Activated CD4-positive, alpha-beta T cell treated with anti-CD3 and anti-CD28 coated beads for 36 hours (primary cell): ENCODE results near the gene EP400. TPM values are rescaled to one million over a fixed set of nuclear protein-coding genes. Genes with fewer than 3 reads are reported as not detected.
"Not testable (repeated sequence)": the region's sequence is repeated elsewhere in the genome, so short reads cannot be mapped to it uniquely, and the experiment has no call there.

Source experiments
- ATAC-seq: fragments of 200-7000 bp; cut with Tn5 transposase; one replicate; pipeline ENCODE4 v1.10.0; 2021; ENCODE audit warnings: mild to moderate bottlenecking, moderate library complexity
- CTCF ChIA-PET: fragments of 350-600 bp; sonication (Branson Sonifier 250); formaldehyde crosslinking; loops from one replicate; lab custom pipeline; 2021; ENCODE audit warnings: antibody characterized with exemption; lab: Charles Lee
- POLR2A ChIA-PET: fragments of 350-600 bp; sonication (Branson Sonifier 250); formaldehyde crosslinking; loops from one replicate; lab custom pipeline; 2021; ENCODE audit warnings: antibody characterized with exemption, inconsistent platforms; lab: Charles Lee
- DNase-seq: peaks from one replicate; pipeline ENCODE4 v3.0.0-alpha.2; 2020
- H3K27ac Mint-ChIP-seq: one replicate; pipeline ENCODE4 v1.8.0; 2021; ENCODE audit warnings: mixed read lengths
- H3K27me3 Mint-ChIP-seq: one replicate; pipeline ENCODE4 v1.8.0; 2021; ENCODE audit warnings: mixed read lengths
- H3K36me3 Mint-ChIP-seq: one replicate; pipeline ENCODE4 v1.8.0; 2021; ENCODE audit warnings: low read depth, mixed read lengths
- H3K4me1 Mint-ChIP-seq: one replicate; pipeline ENCODE4 v1.8.0; 2021; ENCODE audit warnings: mixed read lengths
- H3K4me3 Mint-ChIP-seq: one replicate; pipeline ENCODE4 v1.8.0; 2021; ENCODE audit warnings: mild to moderate bottlenecking, moderate library complexity, mixed read lengths
- H3K9me3 Mint-ChIP-seq: one replicate; pipeline ENCODE4 v1.8.0; 2021; ENCODE audit warnings: low read depth, mixed read lengths
- intact Hi-C, 2 experiments: fragments of 100-400 bp; cut with DNase I in 1 of 2; cut with micrococcal nuclease in 1 of 2; formaldehyde crosslinking; loops; one replicate each; pipeline versions ENCODE4 v1.14.2 to v1.15.1; 2022 to 2024; cut with DNase I, micrococcal nuclease
- total RNA-seq, 2 experiments: library from RNA; stranded (reverse); gene quantifications; one replicate each; pipeline ENCODE4 v1.2.3, GENCODE V29; 2021

The EP400 gene
- total RNA-seq, 2 experiments from 2014 or later = 46.4 to 51.3 TPM

DNA sequence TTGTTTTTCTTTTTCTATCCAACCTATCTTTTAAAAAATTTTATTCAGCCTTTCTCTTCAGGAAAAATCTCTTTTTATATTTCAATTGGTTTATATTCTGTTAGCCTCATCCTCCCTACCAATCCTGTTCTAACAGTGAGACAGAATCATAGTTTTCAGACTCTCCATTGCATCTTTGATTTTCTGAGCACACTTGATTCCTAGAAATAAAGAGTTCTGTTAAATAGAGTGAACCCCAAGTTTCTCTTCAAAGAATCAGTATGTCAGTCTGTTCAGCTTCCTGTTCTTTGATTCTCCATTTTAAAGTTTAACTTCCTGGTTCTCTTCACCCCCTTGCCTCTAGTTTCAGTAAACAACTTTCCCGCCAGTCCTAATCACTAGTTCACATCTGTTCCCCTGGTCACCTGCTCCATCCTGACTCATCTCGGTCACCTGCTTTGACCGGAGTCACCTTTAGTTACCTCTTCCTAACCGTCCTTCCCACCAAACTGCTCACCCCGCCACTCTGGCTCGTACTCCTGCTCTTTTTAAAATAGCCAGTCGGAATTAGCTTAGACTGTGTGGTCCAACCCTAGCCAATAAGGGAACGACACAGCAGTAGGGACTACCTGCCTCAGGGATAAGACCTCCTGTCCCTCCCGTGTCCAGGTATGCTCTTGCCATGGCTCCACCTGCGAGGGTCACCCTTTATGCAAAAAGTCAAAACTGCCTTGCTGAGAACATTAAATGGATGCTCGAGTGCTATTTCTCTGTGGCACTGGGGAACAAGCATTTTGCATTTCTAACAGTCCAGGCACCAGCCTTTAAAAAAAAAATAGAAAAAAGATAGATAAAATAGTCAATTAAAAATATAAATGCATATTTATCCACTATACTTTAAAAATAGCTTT is 146.0 kb downstream of the EP400 start:
- Mint-ChIP-seq H3K27me3 (no peaks in the 10 kb centered on the region), H3K27ac (peak overlapping the region; percentile 60), H3K4me3 (no peak overlapping the region), H3K9me3 (peaks cover 7% of the 10 kb centered on the region), H3K4me1 (peaks cover 6% of the 10 kb centered on the region), H3K36me3 (peaks cover 30% of the 10 kb centered on the region)
- CTCF ChIA-PET = no interaction called here
- DNase-seq = no peak
- no peak for ATAC-seq
- POLR2A ChIA-PET = no interaction called here
- intact Hi-C loops = no loop called here

DNA sequence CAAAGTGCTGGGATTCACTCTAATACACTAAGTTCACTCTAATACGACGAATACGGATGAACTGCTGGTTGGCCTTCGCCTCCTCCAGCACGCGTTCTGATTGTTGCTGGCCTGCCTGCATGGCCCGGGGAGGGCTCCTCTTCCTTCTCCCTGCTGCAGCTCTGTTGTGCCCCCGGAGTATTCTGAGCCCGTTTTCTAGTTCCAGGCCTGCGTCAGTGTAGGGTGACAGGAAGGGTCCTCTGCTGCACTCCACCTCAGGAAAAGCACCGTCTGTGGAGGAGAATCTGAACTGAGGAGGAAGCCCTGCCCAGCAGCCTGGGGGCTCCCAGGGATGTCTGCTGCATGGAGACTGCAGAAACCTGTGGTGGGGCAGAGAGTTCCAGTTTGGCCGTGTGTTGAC is 150.0 kb downstream of the EP400 start:
- POLR2A ChIA-PET = no interaction called here
- no peak overlapping the region for H3K27ac Mint-ChIP-seq
- CTCF ChIA-PET = no interaction called here
- H3K27me3 Mint-ChIP-seq = no peaks in the 10 kb centered on the region
- peaks cover 22% of the 10 kb centered on the region for H3K36me3 Mint-ChIP-seq
- peaks cover 7% of the 10 kb centered on the region for H3K9me3 Mint-ChIP-seq
- no peak overlapping the region for H3K4me3 Mint-ChIP-seq
- intact Hi-C loops = no loop called here
- no peak for DNase-seq
- no peak for ATAC-seq
- H3K4me1 Mint-ChIP-seq = peaks cover 6% of the 10 kb centered on the region

GRCh38 chr12:132100306-132101065 is 150.7 kb downstream of the EP400 start:
- CTCF ChIA-PET = no interaction called here

DNA sequence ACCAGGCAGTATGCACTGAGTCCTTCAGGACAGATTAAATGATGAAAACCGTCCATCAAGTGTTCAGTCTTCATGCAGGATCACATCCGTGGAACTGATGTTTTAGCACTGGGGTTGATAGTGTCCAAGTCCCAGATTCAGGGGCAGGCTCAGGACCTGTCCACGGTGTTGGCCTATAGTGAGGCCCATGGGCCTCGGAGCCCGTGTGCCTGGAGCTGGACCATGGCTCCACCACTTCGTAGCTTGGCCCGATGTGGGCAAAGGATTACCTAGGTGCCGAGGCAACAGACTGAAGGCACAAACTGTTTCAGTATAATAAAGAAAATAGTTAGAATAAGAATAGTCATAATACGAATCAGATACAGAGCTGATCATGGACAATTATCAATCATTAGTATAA is 152.6 kb downstream of the EP400 start:
- no peaks in the 10 kb centered on the region for H3K27me3 Mint-ChIP-seq
- ChIA-PET CTCF (interaction anchor here (0.9 kb wide), 1 partner anchor 91 kb away, joined by 3 read pairs; no protein-coding TSS in a partner anchor), POLR2A (no interaction called here)
- H3K27ac Mint-ChIP-seq = no peak overlapping the region
- H3K36me3 Mint-ChIP-seq = peaks cover 4% of the 10 kb centered on the region
- no peaks in the 10 kb centered on the region for H3K9me3 Mint-ChIP-seq
- no peak overlapping the region for H3K4me3 Mint-ChIP-seq
- intact Hi-C loops = no loop called here
- ATAC-seq (no peak), DNase-seq (no peak)
- no peaks in the 10 kb centered on the region for H3K4me1 Mint-ChIP-seq

More at GRCh38 chr12:132100306-132101065, 150.7 kb downstream of the EP400 start:
- peaks cover 20% of the 10 kb centered on the region for H3K36me3 Mint-ChIP-seq
- DNase-seq = no peak
- H3K4me3 Mint-ChIP-seq = no peak overlapping the region
- ATAC-seq = no peak
- H3K27ac Mint-ChIP-seq = no peak overlapping the region
- no peaks in the 10 kb centered on the region for H3K27me3 Mint-ChIP-seq
- H3K9me3 Mint-ChIP-seq = peaks cover 7% of the 10 kb centered on the region
- H3K4me1 Mint-ChIP-seq = peaks cover 5% of the 10 kb centered on the region
- intact Hi-C loops = no loop called here
- POLR2A ChIA-PET = no interaction called here

DNA sequence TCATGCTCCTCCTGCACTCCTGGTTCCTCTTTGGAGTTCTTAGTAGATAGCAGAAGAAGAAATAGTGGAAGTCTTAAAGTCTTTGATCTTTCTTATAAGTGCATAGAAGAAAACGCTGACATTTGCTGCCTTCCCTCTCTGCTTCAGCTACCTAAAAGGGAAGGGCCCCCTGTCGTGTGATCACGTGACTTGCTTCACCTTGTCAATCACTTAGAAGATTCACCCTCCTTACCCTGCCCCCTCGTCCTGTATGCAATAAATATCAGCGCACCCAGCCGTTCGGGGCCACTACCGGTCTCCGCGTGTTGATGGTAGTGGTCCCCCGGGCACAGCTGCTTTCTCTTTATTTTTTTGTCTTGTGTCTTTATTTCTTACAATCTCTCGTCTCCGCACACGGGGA is 153.3 kb downstream of the EP400 start:
- CTCF ChIA-PET = interaction anchor here (0.9 kb wide), 1 partner anchor 91 kb away, joined by 3 read pairs; no protein-coding TSS in a partner anchor
- DNase-seq, H3K4me1 Mint-ChIP-seq, ATAC-seq, H3K4me3 Mint-ChIP-seq, H3K36me3 Mint-ChIP-seq, intact Hi-C loops, POLR2A ChIA-PET, H3K27ac Mint-ChIP-seq, H3K27me3 Mint-ChIP-seq, H3K9me3 Mint-ChIP-seq: not testable (repeated sequence)

DNA sequence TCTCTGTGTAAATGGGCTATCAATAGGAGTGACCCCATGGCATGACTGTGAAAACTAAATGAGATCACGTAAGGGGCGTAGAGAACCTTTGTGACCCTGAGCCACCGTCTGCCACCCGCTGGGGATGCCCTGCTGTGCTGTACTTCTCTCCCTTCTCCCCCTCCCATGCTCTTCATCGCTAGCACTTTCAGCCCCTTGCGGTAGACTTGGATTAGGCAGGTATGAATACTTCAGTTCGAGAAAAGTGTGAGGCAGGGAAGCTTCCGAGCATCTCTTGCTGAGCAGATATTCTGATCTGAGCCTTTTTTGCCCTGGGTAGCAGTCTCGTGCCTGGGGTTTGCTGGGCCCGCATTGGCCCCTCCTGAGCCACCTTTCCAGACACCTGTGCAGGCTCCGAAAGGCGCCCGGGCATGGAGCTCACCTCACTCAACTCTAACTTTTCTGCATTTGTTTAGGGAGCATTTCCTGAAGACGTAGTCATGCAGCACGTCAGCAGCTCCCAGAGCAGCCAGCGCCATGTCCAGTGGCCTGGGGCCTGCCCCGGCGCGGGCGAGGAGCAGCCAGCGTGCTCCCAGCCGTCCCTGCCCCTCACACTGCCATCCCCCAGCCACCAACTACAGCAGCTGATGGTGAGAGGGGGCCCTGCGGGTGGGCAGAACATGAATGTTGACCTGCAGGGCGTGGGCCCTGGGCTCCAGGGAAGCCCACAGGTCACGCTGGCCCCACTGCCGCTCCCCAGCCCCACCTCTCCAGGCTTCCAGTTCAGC is 154.0 kb downstream of the EP400 start:
- no peak overlapping the region for H3K27ac Mint-ChIP-seq
- no peaks in the 10 kb centered on the region for H3K9me3 Mint-ChIP-seq
- H3K36me3 Mint-ChIP-seq = peaks cover 4% of the 10 kb centered on the region
- no peak for ATAC-seq
- ChIA-PET CTCF (no interaction called here), POLR2A (no interaction called here)
- intact Hi-C loops = no loop called here
- no peaks in the 10 kb centered on the region for H3K27me3 Mint-ChIP-seq
- H3K4me1 Mint-ChIP-seq = no peaks in the 10 kb centered on the region
- DNase-seq = no peak
- no peak overlapping the region for H3K4me3 Mint-ChIP-seq

- POLR2A ChIA-PET = no interaction called here
- Mint-ChIP-seq H3K36me3 (peaks cover 12% of the 10 kb centered on the region), H3K27ac (no peak overlapping the region), H3K4me3 (no peak overlapping the region), H3K9me3 (no peaks in the 10 kb centered on the region), H3K27me3 (no peaks in the 10 kb centered on the region), H3K4me1 (no peaks in the 10 kb centered on the region)
- no peak for DNase-seq
- no peak for ATAC-seq
- CTCF ChIA-PET = no interaction called here
- intact Hi-C loops = no loop called here
Observed at GRCh38 chr12:132105467-132105866, 155.7 kb downstream of the EP400 start.

GRCh38 chr12:132106921-132107320 is 157.2 kb downstream of the EP400 start:
- no peak for DNase-seq
- Mint-ChIP-seq H3K4me1 (no peaks in the 10 kb centered on the region), H3K9me3 (no peaks in the 10 kb centered on the region), H3K27me3 (no peaks in the 10 kb centered on the region), H3K4me3 (no peak overlapping the region), H3K36me3 (peaks cover 18% of the 10 kb centered on the region), H3K27ac (no peak overlapping the region)
- ChIA-PET CTCF (interaction anchor here (0.5 kb wide), 1 partner anchor 155 kb away, joined by 3 read pairs; no protein-coding TSS in a partner anchor), POLR2A (no interaction called here)
- no peak for ATAC-seq
- intact Hi-C loops = no loop called here

- CTCF ChIA-PET = interaction anchor here (0.6 to 1.1 kb wide), 2 partner anchors 13 to 228 kb away, joined by 3 read pairs; no protein-coding TSS in a partner anchor
- DNase-seq = no peak
Observed at GRCh38 chr12:132108211-132108832, 158.6 kb downstream of the EP400 start.

DNA sequence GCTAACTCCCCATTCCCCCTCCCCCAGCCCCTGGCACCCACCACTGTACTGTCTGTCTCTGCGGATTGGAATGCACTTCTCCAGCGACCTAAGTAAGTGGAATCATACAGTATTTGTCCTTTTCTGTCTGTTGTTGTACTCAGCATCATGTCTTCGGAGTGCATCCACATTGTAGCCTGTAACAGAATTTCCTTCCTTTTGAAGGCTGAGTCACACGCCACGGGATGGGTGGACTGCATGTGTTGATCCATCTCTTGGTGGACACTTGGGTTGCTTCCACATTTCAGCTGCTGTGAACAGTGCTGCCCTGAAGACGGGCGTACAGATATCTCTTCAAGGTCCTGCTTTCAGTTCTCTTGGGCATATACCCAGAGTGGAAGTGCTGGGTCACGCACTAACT is 160.0 kb downstream of the EP400 start:
- POLR2A ChIA-PET = no interaction called here
- ATAC-seq (no peak), DNase-seq (no peak)
- Mint-ChIP-seq H3K4me1 (no peaks in the 10 kb centered on the region), H3K4me3 (no peak overlapping the region), H3K27me3 (no peaks in the 10 kb centered on the region), H3K9me3 (no peaks in the 10 kb centered on the region), H3K27ac (no peak overlapping the region), H3K36me3 (peaks cover 20% of the 10 kb centered on the region)
- CTCF ChIA-PET = no interaction called here
- intact Hi-C loops = no loop called here

More at GRCh38 chr12:132108211-132108832, 158.6 kb downstream of the EP400 start:
- H3K4me3 Mint-ChIP-seq = no peak overlapping the region
- peaks cover 18% of the 10 kb centered on the region for H3K36me3 Mint-ChIP-seq
- H3K27me3 Mint-ChIP-seq = no peaks in the 10 kb centered on the region
- H3K9me3 Mint-ChIP-seq = no peaks in the 10 kb centered on the region
- no peaks in the 10 kb centered on the region for H3K4me1 Mint-ChIP-seq
- intact Hi-C loops = no loop called here
- ATAC-seq = no peak
- no peak overlapping the region for H3K27ac Mint-ChIP-seq
- POLR2A ChIA-PET = interaction anchor here (0.6 kb wide), 1 partner anchor 262 kb away, joined by 3 read pairs; no protein-coding TSS in a partner anchor

DNA sequence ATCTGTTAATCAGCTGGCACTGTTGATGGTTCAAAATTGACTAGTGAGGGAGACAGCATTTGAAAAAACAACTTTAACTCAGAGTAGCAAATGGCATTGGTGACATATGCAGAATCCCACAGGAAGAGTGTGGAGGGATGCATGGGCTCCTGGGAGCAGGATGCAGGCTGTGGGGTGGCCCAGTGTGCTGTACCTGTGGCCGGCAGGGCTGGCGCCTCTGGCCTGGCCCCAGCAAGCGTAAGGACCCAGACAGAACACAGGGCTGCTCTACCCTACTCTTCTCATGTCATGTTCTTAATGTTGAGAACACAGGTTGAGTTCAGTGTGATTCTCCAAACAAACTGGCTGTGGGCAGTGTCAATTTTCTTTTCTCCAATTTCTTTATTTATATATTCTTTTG is 160.9 kb downstream of the EP400 start:
- POLR2A ChIA-PET = no interaction called here

More for the DNA sequence above, 160.9 kb downstream of the EP400 start:
- no peaks in the 10 kb centered on the region for H3K9me3 Mint-ChIP-seq
- CTCF ChIA-PET = no interaction called here
- ATAC-seq (no peak), DNase-seq (no peak)
- H3K4me3 Mint-ChIP-seq = no peak overlapping the region
- no peaks in the 10 kb centered on the region for H3K27me3 Mint-ChIP-seq
- peaks cover 2% of the 10 kb centered on the region for H3K4me1 Mint-ChIP-seq
- intact Hi-C loops = no loop called here
- H3K27ac Mint-ChIP-seq = no peak overlapping the region
- peaks cover 23% of the 10 kb centered on the region for H3K36me3 Mint-ChIP-seq
